GM20431 (cell line): ENCODE results near the gene PRKN.
"Not testable (repeated sequence)": the region's sequence is repeated elsewhere in the genome, so short reads cannot be mapped to it uniquely, and the experiment has no call there.

ENCODE experiments used
- in situ Hi-C: fragments of 300-500 bp; cut with MseI, MboI; formaldehyde crosslinking; loops from one replicate; pipeline ENCODE4 v1.15.0; 2020; ENCODE audit warnings: low sequenced_read_pairs; ENCODE audit not compliant: unreplicated experiment

Gene PRKN

GRCh38 chr6:161522276-161522675, 1205.3 kb downstream of the PRKN start:
- in situ Hi-C loops, result no loop called here

DNA sequence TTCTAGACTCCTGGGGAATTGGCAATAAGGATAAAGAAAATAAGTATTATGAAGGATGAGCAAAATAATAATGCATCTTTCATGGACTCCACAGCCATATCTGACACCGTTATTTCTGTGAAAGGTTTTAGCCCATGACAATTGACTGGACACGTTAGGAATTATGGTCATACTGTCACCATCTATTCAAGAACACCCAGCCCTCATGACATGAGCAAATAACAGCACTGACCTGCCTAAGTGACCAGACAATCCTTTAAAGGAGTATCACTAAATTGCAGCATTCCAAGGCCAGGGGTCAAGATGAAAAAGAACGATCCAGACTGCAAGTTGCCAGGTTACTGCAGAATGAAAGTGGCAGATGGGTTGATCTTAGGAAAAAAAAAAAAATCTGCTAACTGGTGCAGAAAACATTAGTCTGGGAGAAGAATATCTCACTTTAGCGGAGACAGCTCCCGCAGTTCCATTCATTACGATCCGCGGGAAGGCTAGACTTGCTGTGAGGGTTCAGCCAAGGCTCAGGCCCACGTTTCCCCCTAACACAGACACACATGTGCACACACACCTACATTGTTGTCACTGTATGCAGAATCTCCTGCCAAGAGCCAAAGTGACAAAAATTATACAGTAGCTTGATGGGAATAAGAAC, 1216.0 kb downstream of the PRKN start:
- in situ Hi-C loops, result no loop called here

DNA sequence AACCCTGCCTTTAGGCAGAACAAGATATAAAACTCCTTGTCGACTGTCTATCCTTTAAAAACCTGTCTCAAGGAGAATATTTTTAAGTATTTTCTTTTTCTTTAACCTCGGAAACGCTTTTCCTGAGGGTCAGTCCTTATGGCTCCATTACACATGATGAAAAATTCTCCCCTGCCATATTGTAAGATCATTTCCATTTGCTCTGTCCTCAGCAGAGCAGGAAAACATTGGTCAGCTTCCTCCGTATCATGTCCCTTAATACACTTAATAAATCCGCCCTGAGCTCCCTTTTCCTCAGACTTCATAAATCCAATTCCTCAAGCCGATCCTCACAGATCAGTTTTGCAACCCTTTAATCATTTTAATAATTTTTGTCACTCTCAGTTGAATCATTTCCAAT, 1219.2 kb downstream of the PRKN start:
- in situ Hi-C loops, result no loop called here

GRCh38 chr6:161507375-161507774, 1220.2 kb downstream of the PRKN start:
- in situ Hi-C loops, result no loop called here

GRCh38 chr6:161503570-161503969, 1224.0 kb downstream of the PRKN start:
- in situ Hi-C loops, result no loop called here

GRCh38 chr6:161498881-161499280, 1228.7 kb downstream of the PRKN start:
- in situ Hi-C loops, result no loop called here

DNA sequence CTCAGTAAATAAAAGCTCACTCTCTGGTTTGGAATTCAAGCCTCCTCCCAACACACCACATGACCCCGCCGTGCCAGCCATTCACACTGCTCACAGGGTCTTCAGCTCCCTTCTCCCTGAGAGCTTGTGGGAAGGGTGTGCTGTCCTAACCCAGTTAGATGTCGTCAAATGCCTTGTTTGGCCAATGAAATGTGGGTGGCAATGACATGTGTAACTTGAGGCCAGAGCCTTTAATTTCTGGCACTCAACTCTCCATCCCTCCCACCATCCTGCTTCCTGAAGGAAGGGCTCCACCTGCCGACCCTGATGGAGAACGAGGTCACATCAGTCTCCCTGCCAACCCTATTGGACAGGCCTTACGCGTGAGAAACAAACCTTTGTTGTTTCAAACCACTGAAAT, 1229.2 kb downstream of the PRKN start:
- in situ Hi-C loops, result no loop called here

- in situ Hi-C loops, result no loop called here
Observed at GRCh38 chr6:161496941-161497340, 1230.6 kb downstream of the PRKN start.

DNA sequence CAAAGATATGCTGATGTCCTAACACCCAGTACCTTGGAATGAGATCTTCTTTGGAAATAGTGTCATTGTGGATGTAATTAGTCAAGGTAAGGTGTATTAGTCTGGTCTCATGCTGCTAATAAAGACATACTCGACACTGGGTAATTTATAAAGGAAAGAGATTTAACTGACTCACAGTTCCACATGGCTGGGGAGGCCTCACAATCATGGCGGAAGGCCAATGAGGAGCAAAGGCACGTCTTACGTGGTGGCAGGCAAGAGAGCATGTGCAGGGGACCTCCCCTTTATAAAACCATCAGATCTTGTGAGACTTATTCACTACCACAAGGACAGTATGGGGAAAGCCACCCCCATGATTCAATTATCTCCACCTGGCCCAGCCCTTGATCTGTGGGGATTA, 1231.3 kb downstream of the PRKN start:
- in situ Hi-C loops, result not testable (repeated sequence)

DNA sequence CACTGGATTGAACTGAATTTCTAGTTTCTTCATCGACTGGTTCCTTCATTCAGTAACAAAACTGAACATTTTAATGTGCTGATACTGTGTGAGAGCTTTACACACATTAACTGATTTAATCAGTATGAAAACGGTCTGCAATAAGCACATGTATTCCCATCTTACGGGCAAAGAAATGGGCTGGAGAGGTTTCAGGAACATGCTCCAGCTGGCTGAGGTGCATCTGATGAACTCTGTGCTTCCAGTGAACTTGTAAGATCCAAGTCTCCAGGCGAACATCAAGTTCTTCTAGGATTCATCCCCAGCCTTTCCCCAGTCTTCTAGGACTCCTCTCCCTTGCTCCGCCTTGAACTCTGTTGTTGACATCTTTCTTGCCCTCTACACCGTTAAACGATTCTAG, 1233.0 kb downstream of the PRKN start:
- in situ Hi-C loops, result no loop called here

GRCh38 chr6:161493576-161494118, 1233.9 kb downstream of the PRKN start:
- in situ Hi-C loops, result no loop called here

DNA sequence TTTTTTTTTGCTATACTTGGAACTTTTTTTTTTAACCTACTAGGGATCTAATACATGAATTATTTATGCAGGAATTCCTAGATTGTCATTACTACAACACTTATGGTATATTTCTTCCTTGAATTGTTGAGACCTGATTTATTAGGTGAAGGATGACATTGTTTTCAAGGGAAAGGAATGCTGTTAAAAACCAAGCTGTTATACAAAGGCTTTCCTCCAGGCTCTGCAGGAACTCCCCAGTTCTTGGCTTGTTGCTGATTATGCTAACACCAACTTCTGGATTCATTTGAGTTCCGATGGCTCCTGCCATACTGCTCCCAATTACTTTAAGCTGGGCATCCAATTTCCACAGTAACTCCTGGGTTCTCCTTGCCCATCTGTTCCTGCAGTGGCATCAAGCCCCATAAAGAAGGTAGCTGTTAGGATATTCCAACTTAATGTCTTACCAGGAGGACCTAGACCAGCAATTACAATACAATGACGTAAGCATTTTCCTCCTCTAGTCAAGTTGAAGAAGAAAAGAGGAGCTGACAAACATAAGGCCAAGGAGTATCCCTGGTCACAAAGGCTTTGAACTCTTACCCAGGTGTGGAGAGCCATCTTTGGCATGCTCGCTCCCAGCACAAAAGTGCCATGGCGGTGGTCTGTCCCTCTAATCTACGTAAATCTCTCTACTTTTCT, 1237.8 kb downstream of the PRKN start:
- in situ Hi-C loops, result no loop called here

GRCh38 chr6:161487694-161488093, 1239.9 kb downstream of the PRKN start:
- in situ Hi-C loops, result no loop called here

GRCh38 chr6:161487217-161487531, 1240.4 kb downstream of the PRKN start:
- in situ Hi-C loops, result no loop called here

GRCh38 chr6:161486361-161487216, 1241.0 kb downstream of the PRKN start:
- in situ Hi-C loops, result no loop called here

DNA sequence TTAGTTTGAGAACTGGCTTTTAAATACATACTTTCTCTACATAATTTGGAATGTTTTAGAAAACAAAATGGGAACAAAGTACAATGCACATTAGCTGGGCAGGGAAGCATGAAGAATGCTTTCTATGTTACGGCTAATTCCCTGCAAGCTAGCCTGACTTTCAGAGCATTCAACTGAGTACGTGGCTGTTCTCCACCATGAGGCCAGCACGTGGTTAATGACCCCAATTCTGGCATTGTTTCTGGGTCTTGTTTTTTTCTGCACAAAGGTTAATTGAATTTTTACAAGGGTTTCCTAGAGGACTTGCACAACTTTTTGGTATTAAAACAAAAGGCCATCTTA, 1245.1 kb downstream of the PRKN start:
- in situ Hi-C loops, result no loop called here

DNA sequence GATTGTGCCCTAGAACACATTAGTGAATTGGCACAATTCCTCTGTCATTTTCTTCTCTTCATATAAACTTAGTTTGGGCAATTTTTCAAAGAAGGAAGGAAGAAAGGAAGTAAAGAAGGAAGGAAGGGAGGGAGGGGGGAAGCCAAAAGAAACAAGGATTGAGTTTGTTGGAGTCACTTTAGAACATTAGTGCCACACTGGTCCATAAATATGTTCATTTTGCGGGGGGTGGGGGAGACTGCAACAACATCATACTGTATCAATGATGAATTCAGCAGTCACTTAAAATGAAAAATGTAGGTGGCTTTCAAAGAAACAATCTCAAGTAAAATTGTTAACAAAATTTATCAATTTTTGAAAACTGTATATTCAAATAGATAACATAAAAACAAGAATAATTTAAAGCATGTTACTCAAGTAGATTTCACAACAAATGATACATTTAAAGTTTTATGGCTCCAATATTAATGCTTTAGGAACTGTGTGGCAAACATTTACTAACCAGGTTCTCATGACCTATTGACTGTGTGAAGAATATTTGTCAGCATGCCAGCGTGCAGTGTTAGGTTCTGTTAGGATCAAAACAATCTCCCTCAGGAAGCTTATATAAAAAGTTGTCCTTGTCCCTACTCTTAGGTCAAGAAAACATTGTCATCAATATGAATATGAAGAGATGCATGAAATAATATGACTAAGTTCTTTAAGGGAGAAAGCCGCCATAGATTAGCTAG, 1245.6 kb downstream of the PRKN start:
- in situ Hi-C loops, result no loop called here

- in situ Hi-C loops, result no loop called here
Observed at GRCh38 chr6:161480421-161481155, 1247.0 kb downstream of the PRKN start.

GRCh38 chr6:161479376-161479775, 1248.2 kb downstream of the PRKN start:
- in situ Hi-C loops, result no loop called here
